ENCODE data around the gene DGAT2L6. TPM values are rescaled to one million over a fixed set of nuclear protein-coding genes. Genes with fewer than 3 reads are reported as not detected.
"Not testable (repeated sequence)": the region's sequence is repeated elsewhere in the genome, so short reads cannot be mapped to it uniquely, and the experiment has no call there.

DGAT2L6 gene
- total RNA-seq, 1 donor from 2014 or later, result not detected

DNA sequence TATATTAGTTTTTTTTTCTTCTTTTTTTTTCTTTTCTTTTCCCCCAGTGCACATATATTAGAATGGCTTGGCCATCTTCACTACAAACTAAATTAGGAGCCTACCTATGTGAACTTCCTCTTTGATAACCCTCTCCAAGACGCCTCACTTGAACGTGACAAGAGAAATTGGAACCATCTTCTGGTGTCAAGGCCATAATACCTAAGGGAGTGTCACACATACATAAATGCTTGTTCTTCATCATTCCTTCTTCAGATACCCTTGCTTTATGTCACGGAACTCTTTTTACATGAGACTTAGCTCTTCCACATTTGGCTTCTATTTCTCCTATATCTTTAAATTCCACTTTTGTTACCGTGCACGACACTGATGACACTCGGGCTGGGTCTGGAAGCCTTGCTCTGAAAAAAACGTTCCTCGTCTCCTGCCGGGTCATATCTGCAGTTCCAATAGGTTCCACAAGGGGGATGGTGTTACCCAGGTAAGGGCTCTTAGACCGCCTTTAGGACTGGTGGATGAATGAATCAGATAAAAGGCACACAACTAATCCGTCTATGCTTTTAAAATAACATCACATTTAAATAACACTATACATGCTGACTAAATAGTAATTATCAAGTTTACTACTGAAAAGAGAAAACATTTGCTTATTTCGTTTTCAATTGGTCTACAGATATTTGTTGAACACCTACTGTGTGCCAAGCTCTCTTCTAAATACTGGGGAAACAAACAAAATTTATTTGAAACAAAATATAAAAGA lies 19.9 kb downstream of the DGAT2L6 start:
- FAIRE-seq (no peak), DNase-seq (ENCODE audit: low spot score in 2 of 2) (no peak)

DNA sequence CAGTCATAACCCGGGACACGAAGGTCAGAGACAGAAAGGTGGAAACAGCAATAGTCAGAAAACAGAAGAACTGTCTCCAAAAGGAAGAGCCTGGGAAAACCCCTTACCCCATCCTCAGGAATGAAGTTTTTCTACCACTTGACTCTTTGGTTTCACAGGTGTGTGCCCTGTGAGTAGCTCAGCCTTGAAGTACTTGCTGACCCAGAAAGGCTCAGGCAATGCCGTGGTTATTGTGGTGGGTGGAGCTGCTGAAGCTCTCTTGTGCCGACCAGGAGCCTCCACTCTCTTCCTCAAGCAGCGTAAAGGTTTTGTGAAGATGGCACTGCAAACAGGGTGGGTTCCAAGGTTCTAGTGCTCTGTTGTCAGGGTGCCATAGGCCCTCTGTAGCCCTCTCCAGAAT lies 24.4 kb downstream of the DGAT2L6 start:
- FAIRE-seq, result no peak
- no peak for DNase-seq (ENCODE audit: low spot score in 2 of 2)

DNA sequence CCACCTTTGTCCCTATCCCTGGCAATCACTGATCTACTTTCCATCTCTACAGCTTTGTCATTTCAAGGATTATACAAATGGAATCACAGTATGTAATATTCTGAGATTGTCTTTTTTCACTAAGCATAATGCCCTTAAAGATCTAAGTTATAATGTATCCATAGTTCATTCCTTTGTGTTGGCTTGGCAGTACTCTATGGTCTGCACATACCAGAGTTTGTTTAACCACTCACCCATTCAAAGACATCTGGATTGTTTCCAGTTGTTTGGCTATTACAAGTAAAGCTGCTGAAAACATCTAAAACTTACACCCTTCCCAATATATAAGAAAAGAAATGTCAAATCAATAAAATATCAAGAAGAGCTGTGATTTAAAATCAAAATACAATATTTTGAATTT lies 31.2 kb downstream of the DGAT2L6 start:
- FAIRE-seq (no peak), DNase-seq (ENCODE audit: low spot score in 2 of 2) (no peak)

DNA sequence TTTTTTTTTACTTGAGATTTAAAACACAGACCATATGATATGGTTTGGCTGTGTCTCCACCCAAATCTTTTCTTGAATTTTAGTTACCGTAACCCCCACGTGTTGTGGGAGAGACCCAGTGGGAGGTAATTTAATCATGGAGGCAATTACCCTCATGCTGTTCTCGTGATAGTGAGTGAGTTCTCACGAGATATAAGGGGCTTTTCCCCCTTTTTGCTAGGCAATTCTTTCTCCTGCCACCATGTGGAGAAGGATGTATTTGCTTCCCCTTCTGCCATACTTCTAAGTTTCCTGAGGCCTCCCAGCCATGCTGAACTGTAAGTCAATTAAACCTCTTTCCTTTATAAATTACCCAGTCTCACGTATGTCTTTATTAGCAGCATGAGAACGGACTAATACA lies 32.3 kb downstream of the DGAT2L6 start:
- DNase-seq (ENCODE audit: low spot score in 2 of 2); FAIRE-seq: not testable (repeated sequence)

DNA sequence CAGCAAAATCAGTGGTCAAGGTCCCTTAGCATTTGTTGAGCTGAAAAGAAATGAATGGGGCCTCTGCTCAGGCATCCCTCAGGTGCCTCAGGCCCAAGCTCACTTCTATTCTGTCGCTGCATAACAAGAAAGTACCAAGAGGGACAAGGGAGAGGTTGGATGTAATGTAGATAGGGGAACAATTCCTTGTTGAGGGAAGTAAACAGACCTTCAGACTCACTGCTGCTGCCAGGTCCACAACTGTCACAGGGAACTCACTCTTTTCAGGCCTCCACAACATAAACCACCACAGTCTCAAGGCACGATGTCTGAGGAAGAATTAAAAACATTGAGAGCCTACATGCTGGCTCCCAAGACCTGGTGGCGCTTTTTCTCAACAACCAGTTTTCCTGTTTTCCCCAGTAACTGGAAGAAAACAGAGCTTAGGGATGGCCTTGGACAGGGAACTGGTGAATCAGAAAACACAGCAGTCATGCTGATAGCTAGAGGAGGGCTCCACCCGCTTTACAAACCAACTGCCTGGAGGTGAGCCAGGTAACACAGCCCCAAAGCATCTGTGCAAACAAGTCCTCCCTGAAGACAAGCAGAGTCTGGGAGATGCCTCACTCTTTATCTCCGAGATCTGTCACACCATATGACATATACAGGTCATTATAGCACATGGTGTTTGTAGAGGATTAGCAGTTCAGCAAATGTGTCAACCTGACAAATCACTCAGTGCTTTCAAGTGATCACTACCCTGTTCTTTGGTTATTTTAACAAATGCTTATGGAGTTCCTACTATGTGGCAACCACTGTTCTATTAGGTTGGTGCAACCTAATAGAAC lies 42.9 kb downstream of the DGAT2L6 start:
- no peak for FAIRE-seq
- DNase-seq (ENCODE audit: low spot score in 2 of 2), result no peak

DNA sequence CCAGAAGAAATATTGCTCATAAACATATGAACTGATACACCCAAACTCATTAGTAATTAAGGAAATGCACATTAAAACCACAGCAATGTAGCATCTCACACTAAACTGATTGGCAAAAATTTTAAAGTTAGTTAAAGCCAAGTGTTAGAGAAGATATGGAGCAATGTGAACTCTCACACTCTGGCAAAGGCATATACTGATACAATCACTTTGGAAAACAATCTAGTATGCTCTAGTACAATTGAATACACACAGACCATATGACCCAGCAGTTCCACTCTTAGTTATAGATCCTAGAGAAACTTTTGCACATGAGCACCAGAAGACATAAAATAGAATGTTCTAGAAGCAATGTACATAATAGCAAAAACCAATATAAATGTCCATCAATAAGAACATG lies 48.8 kb downstream of the DGAT2L6 start:
- FAIRE-seq, result no peak

DNA sequence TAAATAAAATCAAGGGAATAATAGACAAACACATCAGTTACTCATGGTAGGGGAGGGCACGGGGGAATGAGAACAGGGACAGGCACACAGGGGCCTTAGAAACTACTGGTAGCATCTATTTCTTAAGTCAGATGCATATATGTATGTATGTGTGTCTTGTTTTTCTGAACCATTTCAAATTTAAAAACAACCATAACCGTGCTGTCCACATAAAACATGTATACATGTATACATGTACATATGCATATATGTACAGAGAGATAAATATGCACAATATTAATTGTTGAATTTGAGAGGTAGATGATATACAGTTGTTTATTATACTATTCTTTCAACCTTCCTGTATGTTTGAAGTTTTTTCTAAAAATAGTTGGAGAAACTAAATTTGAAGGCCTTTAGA lies 49.4 kb downstream of the DGAT2L6 start:
- FAIRE-seq, result no peak

More for the DNA sequence above, 48.8 kb downstream of the DGAT2L6 start:
- DNase-seq (ENCODE audit: low spot score in 2 of 2), result no peak

DNA sequence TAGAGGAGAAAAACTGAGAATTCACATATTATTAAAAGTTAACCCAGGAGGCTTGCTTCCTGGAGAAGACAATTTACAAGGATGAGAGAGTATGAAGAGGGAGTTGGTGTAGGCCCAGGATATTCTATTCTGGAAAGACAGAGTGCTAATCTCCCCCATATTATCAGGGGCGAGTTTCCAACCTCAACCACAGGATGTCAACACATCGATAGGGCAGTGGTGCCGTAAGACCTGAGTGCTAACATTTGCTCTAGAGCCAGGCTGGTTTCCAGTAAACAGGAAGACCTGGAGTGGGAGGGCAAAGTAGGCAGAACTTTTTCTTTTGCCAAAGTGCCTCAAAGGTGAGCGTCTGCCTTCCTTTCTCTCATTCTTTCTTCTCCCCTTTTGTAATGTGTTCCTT lies 54.4 kb downstream of the DGAT2L6 start:
- DNase-seq (ENCODE audit: low spot score in 2 of 2) (no peak), FAIRE-seq (no peak)

More for the DNA sequence above, 49.4 kb downstream of the DGAT2L6 start:
- DNase-seq (ENCODE audit: low spot score in 2 of 2), result no peak

DNA sequence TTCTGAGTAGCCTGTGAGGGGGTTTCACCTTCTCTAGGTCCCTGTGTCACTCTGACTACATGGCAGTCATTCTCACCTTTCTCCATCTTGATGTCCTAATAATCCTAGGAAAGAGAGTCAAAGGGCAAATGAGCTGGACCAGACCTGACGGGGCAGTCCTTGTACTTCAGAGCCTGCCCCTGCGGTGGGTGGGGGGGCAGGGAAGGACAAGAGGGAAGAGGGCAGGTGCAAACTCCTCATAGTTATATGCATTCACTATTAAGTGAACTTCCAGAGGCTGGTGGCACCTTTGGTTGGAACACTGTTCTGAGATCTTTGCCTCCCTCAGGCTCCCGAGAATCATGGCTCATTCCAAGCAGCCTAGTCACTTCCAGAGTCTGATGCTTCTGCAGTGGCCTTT lies 57.1 kb downstream of the DGAT2L6 start, which contains the start of gene AWAT1:
AWAT1 (plus strand) TSS at position 301 of the 400 bp plus-strand sequence; CDS start at position 342, 41 bp downstream.
- no peak for FAIRE-seq
- DNase-seq (ENCODE audit: low spot score in 2 of 2), result no peak

DNA sequence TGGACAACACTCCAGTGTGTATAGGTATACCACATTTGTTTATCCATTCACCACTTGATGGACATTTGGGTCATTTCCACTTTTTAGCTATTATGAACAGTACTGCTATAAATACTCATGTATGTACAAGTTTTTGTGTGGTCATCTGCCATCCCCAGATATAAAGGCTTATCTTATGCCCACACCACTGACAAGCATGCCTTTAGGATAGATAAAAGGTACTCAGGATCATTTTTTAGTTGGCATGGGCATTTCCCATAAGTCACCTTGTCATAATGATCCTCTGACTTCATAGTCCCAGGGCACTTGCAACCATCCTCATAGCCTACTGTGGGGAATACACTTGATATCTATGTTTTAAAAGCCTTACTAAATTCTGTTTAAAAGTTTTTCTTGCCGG lies 63.5 kb downstream of the DGAT2L6 start:
- DNase-seq (ENCODE audit: low spot score in 2 of 2) (no peak), FAIRE-seq (no peak)

DNA sequence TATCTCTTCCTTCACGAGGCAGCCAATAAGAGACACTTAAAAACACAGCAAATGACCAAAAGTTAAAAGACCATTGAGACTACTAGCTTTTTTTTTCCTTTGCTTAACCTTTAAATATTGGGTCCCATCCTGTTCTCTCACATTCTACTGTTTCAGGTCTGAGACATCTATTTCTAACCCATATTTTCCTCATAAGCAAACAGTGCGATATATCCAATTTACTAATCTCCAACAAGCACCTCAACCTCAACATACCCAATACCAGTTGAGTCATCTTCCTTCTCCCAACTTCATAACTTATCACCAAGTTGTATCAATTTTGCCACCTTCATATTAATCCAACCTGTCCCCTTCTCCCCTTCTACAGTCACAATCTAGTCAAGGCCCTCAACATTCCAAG lies 64.2 kb downstream of the DGAT2L6 start:
- FAIRE-seq, result no peak
- DNase-seq (ENCODE audit: low spot score in 2 of 2), result no peak

DNA sequence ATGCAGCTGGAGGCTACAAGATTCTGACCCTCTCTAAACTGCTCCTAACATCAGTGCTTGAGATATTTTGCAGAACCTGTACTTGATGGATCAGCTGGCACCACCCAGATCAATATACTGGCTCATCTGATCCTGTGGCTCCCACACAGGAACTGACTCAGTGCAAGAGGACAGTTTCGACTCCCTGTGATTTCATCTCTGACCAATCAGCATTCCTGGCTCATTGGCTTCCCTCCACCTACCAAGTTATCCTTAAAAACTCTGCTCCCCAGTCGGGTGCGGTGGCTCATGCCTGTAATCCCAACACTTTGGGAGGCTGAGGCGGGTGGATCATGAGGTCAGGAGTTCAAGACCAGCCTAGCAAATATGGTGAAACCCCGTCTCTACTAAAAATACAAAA lies 66.3 kb downstream of the DGAT2L6 start:
- not testable (repeated sequence) for FAIRE-seq

DNA sequence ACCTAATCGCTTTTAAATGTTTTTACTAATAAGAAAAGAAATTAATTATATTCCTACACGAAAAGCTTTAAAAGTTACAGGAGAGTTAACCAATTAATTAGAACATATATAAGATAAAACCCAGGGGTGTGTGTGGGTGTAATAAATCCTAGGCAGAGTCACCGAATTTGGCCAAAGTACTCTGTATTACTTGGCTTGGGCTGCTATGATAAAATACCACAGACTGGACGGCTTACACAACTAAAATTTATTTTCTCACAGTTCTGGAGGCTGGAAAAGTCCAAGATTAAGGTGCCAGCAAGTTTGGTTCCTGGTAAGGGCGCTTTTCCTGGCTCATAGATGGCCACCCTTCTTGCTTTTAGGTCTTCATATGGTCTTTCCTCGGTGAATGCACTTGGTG lies 67.6 kb downstream of the DGAT2L6 start:
- DNase-seq (ENCODE audit: low spot score in 2 of 2) (no peak), FAIRE-seq (no peak)

More for the DNA sequence above, 66.3 kb downstream of the DGAT2L6 start:
- DNase-seq (ENCODE audit: low spot score in 2 of 2), result not testable (repeated sequence)

DNA sequence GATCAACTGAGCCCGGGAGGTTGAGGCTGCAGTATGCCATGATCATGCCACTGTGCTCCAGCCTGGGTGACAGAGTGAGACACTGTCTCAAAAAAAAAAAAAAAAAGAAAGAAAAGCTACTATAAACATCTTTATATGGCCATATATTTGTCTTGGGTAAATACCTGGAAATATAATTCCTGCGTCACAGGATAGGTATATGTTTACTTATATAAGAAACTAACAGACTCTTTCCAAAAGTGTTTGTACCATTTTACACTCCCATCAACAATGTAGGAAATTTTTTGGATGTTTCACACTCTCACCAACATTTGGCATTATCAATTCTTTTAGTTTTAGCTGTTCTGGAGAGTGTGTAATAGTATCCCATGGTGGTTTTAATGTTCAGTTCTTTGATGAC lies 70.0 kb downstream of the DGAT2L6 start:
- FAIRE-seq, result no peak

DNA sequence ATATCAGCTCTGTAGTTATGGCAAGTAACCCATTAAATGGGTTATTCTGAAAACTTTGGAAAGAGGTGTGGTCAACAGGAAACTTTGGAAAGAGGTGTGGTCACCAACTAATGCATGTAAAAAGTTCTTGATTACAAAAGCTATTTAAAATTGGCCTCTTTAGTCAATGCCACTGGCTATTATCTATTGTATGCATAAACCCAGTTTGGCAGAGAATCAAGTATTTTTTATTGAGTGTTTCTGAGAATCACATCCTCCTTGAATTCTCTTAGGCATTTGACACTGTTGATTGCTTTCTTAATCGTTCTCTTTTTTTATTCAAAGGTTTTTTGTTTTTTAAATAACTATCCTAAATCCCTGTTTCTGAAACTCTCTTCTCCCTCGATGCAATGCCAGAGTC lies 75.2 kb downstream of the DGAT2L6 start:
- no peak for FAIRE-seq
- no peak for DNase-seq (ENCODE audit: low spot score in 2 of 2)

More for the DNA sequence above, 70.0 kb downstream of the DGAT2L6 start:
- no peak for DNase-seq (ENCODE audit: low spot score in 2 of 2)

DNA sequence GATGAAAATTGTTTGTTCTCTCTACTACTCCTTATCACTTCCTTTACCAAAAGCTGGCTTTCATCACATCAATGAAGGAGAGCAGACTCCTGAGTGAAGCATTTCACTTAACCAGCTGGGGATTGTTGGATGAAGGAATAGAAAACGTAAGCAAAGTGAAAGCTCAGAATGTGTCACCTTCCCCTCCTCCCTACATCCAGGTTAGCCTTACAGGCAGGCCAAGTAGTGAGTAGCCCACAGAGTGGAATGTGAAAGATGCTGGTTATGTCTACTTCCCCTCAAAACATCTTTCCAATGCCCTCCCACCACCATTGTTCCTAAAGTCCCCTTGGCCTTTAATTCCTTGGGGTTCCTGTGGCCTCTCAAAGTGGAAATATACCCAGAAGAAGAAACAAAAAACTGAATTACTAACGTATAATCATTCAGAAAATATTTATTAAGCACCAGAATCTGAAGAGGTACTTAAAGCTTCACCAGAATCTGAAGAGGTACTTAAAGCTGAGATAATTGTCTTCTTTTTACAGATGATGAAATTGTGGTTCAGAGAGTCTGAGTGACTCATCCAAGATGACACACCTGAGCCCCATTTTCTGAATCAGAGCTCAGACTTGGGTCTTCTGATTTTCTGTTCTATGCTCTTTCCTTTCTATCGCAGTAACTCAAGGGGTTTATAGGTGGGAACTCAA lies 76.2 kb downstream of the DGAT2L6 start:
- DNase-seq (ENCODE audit: low spot score in 2 of 2), result no peak

DNA sequence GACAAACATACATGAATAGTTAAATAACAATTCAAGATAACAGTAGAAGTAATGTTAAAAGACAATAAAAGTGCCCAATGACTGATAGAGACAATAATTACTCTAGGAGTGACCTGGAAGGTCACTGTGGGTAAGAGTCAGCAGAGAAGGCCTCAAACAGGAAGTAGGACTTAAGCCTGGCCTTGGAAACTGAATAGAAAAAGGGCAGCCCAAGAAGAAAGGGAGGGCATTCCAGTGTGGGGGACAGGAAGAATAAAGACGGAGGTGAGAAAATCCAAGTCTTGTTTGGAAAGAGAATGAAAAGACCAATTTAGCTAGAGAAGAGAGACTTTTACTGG lies 76.7 kb downstream of the DGAT2L6 start:
- DNase-seq (ENCODE audit: low spot score in 2 of 2) (no peak), FAIRE-seq (no peak)

More for the DNA sequence above, 76.2 kb downstream of the DGAT2L6 start:
- no peak for FAIRE-seq

DNA sequence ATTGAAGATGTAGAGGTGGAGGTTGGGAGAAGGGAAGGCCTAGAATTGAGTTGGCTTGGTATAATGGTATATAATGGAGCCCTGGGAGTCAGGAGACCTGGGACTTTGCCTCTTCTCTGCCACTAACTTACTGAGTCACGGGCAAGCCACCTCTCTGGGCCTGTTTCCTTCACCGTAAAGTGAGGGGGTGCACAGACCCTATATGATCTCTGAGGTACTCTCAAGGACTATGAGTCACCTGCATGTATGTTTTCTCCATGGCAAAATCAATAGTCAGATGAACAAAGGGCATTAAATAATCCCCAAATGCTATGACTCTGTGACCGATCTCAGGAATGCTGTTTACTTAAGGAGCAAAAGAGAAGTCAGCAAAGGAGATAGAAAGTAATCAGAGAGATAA lies 77.6 kb downstream of the DGAT2L6 start:
- FAIRE-seq, result no peak

More for the DNA sequence above, 77.6 kb downstream of the DGAT2L6 start:
- no peak for DNase-seq (ENCODE audit: low spot score in 2 of 2)
